HG03159 (cell line): Measurements from ENCODE around the gene ZCCHC8.
"Not testable (repeated sequence)": the region's sequence is repeated elsewhere in the genome, so short reads cannot be mapped to it uniquely, and the experiment has no call there.

Experiments
- ATAC-seq: cut with Tn5 transposase; IDR thresholded peaks from one replicate; pipeline ENCODE4 v1.9.1; 2021; ENCODE audit warnings: mild to moderate bottlenecking, moderate library complexity; ENCODE audit not compliant: unreplicated experiment

The ZCCHC8 gene

GRCh38 chr12:122473543-122474323, 27.0 kb downstream of the ZCCHC8 start:
- no peak for ATAC-seq

GRCh38 chr12:122471324-122472226, 29.2 kb downstream of the ZCCHC8 start:
- ATAC-seq: no peak

- not testable (repeated sequence) for ATAC-seq
These were observed 30.2 kb downstream of the ZCCHC8 start for GRCh38 chr12:122470576-122470975.

GRCh38 chr12:122469856-122470255, 30.9 kb downstream of the ZCCHC8 start:
- ATAC-seq: not testable (repeated sequence)

GRCh38 chr12:122467983-122468382, 32.7 kb downstream of the ZCCHC8 start:
- ATAC-seq: no peak

- ATAC-seq: not testable (repeated sequence)
These were observed 36.3 kb downstream of the ZCCHC8 start for GRCh38 chr12:122464317-122465042.

GRCh38 chr12:122460641-122461040, 40.1 kb downstream of the ZCCHC8 start:
- no peak for ATAC-seq

GRCh38 chr12:122460061-122460460, 40.7 kb downstream of the ZCCHC8 start:
- no peak for ATAC-seq

- no peak for ATAC-seq
These were observed 41.5 kb downstream of the ZCCHC8 start for GRCh38 chr12:122459211-122459610.

GRCh38 chr12:122458105-122459035, 42.4 kb downstream of the ZCCHC8 start:
- no peak for ATAC-seq

- no peak for ATAC-seq
These were observed 43.1 kb downstream of the ZCCHC8 start for GRCh38 chr12:122457627-122458026.

GRCh38 chr12:122454739-122455138, 46.0 kb downstream of the ZCCHC8 start:
- ATAC-seq: no peak

- no peak for ATAC-seq
These were observed 46.4 kb downstream of the ZCCHC8 start for GRCh38 chr12:122454250-122454721.

GRCh38 chr12:122452701-122453285, 47.9 kb downstream of the ZCCHC8 start:
- ATAC-seq: no peak

- no peak for ATAC-seq
These were observed 51.4 kb downstream of the ZCCHC8 start for GRCh38 chr12:122449317-122449716.

GRCh38 chr12:122447825-122448224, 52.9 kb downstream of the ZCCHC8 start:
- not testable (repeated sequence) for ATAC-seq

GRCh38 chr12:122446390-122446789, 54.3 kb downstream of the ZCCHC8 start:
- not testable (repeated sequence) for ATAC-seq

GRCh38 chr12:122444071-122444470, 56.7 kb downstream of the ZCCHC8 start:
- not testable (repeated sequence) for ATAC-seq

GRCh38 chr12:122438822-122439221, 61.9 kb downstream of the ZCCHC8 start:
- not testable (repeated sequence) for ATAC-seq
